Thoracic aorta (tissue), 2 donors: ENCODE results near the gene HARS1. TPM values are rescaled to one million over a fixed set of nuclear protein-coding genes. Genes with fewer than 3 reads are reported as not detected.

Source experiments
- total RNA-seq, 2 donors: library from RNA; depleted of rRNA; stranded (reverse); fragments of >200 nt; gene quantifications; one replicate each; pipeline versions ENCODE4 v1.1.0 to v1.2.3, GENCODE V29; 2016

HARS1 gene
- total RNA-seq, 2 donors from 2014 or later, result 46.4 to 68.2 TPM

Other genes with a start within 250 kb of the HARS1 start
- 1 to 10 TPM in 1 of 2 donors, not detected in 1; 6.0 TPM for gene EIF4EBP3, start 143.7 kb downstream of the HARS1 start, total RNA-seq
- gene SRA1, start 133.9 kb downstream of the HARS1 start, total RNA-seq, result 10 to 100 TPM; 29.6 to 34.3 TPM
- 10 to 100 TPM; 31.3 to 34.9 TPM for gene APBB3, start 126.8 kb downstream of the HARS1 start, total RNA-seq
- 10 to 100 TPM; 21.7 to 40.2 TPM for gene SLC35A4, start 126.5 kb downstream of the HARS1 start, total RNA-seq
- 100 to 1,000 TPM in 1 of 2 donors, 10 to 100 TPM in 1; 96.6 to 235 TPM for gene CD14, start 58.2 kb downstream of the HARS1 start, total RNA-seq
- gene TMCO6, start 51.9 kb downstream of the HARS1 start, total RNA-seq, result 10 to 100 TPM; 11.4 to 13.5 TPM
- gene NDUFA2, start 43.7 kb downstream of the HARS1 start, total RNA-seq, result 10 to 100 TPM; 19.9 to 26.4 TPM
- 100 to 1,000 TPM in 1 of 2 donors, 10 to 100 TPM in 1; 95.3 to 108 TPM for gene IK, start 43.5 kb downstream of the HARS1 start, total RNA-seq
- 10 to 100 TPM; 24.6 to 26.1 TPM for gene WDR55, start 26.5 kb downstream of the HARS1 start, total RNA-seq
- 1 to 10 TPM in 1 of 2 donors, under 1 TPM in 1; 0.54 to 1.8 TPM for gene DND1, start 17.8 kb downstream of the HARS1 start, total RNA-seq
- 10 to 100 TPM; 26.0 to 69.0 TPM for gene HARS2, start 85 bp upstream of the HARS1 start, total RNA-seq
- 10 to 100 TPM; 32.0 to 50.4 TPM for gene ZMAT2, start 9.1 kb upstream of the HARS1 start, total RNA-seq
- gene PCDHA1, start 94.8 kb upstream of the HARS1 start, total RNA-seq, result not detected
- under 1 TPM in 1 of 2 donors, not detected in 1; 0.85 TPM for gene PCDHA2, start 103.5 kb upstream of the HARS1 start, total RNA-seq
- gene PCDHA3, start 109.7 kb upstream of the HARS1 start, total RNA-seq, result 1 to 10 TPM in 1 of 2 donors, under 1 TPM in 1; 0.68 to 2.0 TPM
- gene PCDHA4, start 115.7 kb upstream of the HARS1 start, total RNA-seq, result under 1 TPM; 0.78 to 0.81 TPM
- gene PCDHA5, start 130.2 kb upstream of the HARS1 start, total RNA-seq, result under 1 TPM; 0.14 to 0.85 TPM
- 1 to 10 TPM in 1 of 2 donors, under 1 TPM in 1; 0.14 to 5.2 TPM for gene PCDHA6, start 136.6 kb upstream of the HARS1 start, total RNA-seq
- gene PCDHA7, start 142.9 kb upstream of the HARS1 start, total RNA-seq, result under 1 TPM; 0.42 to 0.54 TPM
- under 1 TPM in 1 of 2 donors, not detected in 1; 0.14 TPM for gene PCDHA8, start 149.8 kb upstream of the HARS1 start, total RNA-seq
- gene PCDHA9, start 157.0 kb upstream of the HARS1 start, total RNA-seq, result 1 to 10 TPM in 1 of 2 donors, under 1 TPM in 1; 0.35 to 1.1 TPM
- gene PCDHA10, start 164.5 kb upstream of the HARS1 start, total RNA-seq, result under 1 TPM; 0.28 to 0.41 TPM
- under 1 TPM; 0.14 to 0.21 TPM for gene PCDHA11, start 177.6 kb upstream of the HARS1 start, total RNA-seq
- gene PCDHA12, start 183.9 kb upstream of the HARS1 start, total RNA-seq, result under 1 TPM; 0.21 to 0.68 TPM
- under 1 TPM; 0.54 to 0.56 TPM for gene PCDHA13, start 190.8 kb upstream of the HARS1 start, total RNA-seq
- gene PCDHAC1, start 234.9 kb upstream of the HARS1 start, total RNA-seq, result 1 to 10 TPM in 1 of 2 donors, under 1 TPM in 1; 0.71 to 1.2 TPM